Right forelimb (tissue), 1 donor: ENCODE measurements around the gene POTED.
"Not testable (repeated sequence)": the region's sequence is repeated elsewhere in the genome, so short reads cannot be mapped to it uniquely, and the experiment has no call there.

ENCODE experiments used
- DNase-seq: peaks from one replicate; pipeline ENCODE4 v3.0.0-alpha.2; 2018

The POTED gene

GRCh38 chr21:13609477-13609876 is at the start of gene POTED:
Gene POTED (plus strand): TSS chr21:13609777. CDS start chr21:13610229, 452 bp downstream.
- DNase-seq, result not testable (repeated sequence)

GRCh38 chr21:13650101-13650500 is 40.5 kb downstream of the POTED start:
- DNase-seq, result not testable (repeated sequence)

GRCh38 chr21:13651746-13652145 is 42.2 kb downstream of the POTED start:
- not testable (repeated sequence) for DNase-seq
